Chondrocyte (in vitro differentiated cells): Measurements from ENCODE around the gene HJV. TPM values are rescaled to one million over a fixed set of nuclear protein-coding genes. Genes with fewer than 3 reads are reported as not detected.
A peak's percentile ranks its signal among the peaks of the same experiment; 100 is the strongest.

Source experiments
- DNase-seq: peaks from one replicate; pipeline ENCODE4 v3.0.0; 2021; ENCODE audit warnings: mixed read lengths, low spot score
- H3K27ac Mint-ChIP-seq: one replicate; pipeline ENCODE4 v1.8.0; 2021; ENCODE audit warnings: mild to moderate bottlenecking, moderate library complexity, mixed read lengths; ENCODE audit not compliant: unreplicated experiment
- H3K27me3 Mint-ChIP-seq: 2 replicates; pipeline ENCODE4 v1.8.0; 2021; ENCODE audit warnings: low read depth, mixed read lengths
- H3K36me3 Mint-ChIP-seq: 2 replicates; pipeline ENCODE4 v1.8.0; 2021; ENCODE audit warnings: low read depth, mixed read lengths
- H3K4me1 Mint-ChIP-seq: 2 replicates; pipeline ENCODE4 v1.8.0; 2021; ENCODE audit warnings: low read depth, mild to moderate bottlenecking, mixed read lengths
- H3K4me3 Mint-ChIP-seq: one replicate; pipeline ENCODE4 v1.8.0; 2021; ENCODE audit warnings: mild to moderate bottlenecking, moderate library complexity, mixed read lengths; ENCODE audit not compliant: unreplicated experiment
- H3K9me3 Mint-ChIP-seq: 2 replicates; pipeline ENCODE4 v1.8.0; 2021; ENCODE audit warnings: low read depth, mixed read lengths
- CTCF ChIP-seq: fragments of 200-600 bp; sonication (generic); IDR thresholded peaks from 2 replicates; pipeline ENCODE4 v1.5.0; 2021; ENCODE audit warnings: antibody characterized with exemption, mild to moderate bottlenecking, moderate library complexity
- total RNA-seq: library from RNA; stranded (reverse); gene quantifications from 3 replicates; pipeline ENCODE4 v1.2.1, GENCODE V29; 2021

HJV gene
- total RNA-seq, 1 donor from 2014 or later = not detected

DNA sequence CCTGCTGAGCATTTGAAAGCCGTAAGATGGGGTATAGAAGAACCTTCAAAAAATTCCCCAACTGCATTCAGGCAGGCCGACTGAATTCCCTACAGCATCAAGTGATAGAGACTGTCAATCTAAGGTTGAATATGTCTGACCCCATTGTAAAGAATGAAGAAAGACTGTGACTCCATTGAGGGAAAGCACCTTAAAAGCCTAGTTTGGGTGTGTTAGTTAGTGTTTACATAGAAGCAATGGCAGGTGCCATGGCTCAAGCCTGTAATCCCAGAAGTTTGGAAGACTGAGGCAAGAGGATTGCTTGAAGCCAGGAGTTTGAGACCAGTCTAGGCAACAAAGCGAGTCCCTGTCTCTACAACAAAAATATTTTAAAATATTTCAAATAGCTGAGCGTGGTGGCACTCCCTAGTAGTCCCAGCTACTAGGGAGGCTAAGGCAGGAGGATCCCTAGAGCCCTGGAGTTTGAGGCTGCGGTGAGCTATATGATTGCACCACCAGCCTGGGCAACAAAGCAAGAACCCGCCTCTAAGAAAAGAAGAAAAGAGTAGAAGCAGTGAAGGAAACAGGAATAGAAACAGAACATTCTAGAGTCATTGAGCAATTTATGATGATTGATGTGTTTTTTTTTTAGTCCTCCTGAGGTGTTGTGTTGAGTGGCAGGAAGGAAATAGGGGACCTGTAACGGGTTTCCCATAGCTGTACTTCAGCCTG lies 41.6 kb downstream of the HJV start:
- no peaks in the 10 kb centered on the region for H3K36me3 Mint-ChIP-seq
- peaks cover 7% of the 10 kb centered on the region for H3K4me1 Mint-ChIP-seq
- no peak overlapping the region for H3K4me3 Mint-ChIP-seq
- H3K27ac Mint-ChIP-seq = no peak overlapping the region
- no peak for DNase-seq
- H3K9me3 Mint-ChIP-seq = no peaks in the 10 kb centered on the region
- no peaks in the 10 kb centered on the region for H3K27me3 Mint-ChIP-seq
- TF ChIP-seq CTCF = no peak

DNA sequence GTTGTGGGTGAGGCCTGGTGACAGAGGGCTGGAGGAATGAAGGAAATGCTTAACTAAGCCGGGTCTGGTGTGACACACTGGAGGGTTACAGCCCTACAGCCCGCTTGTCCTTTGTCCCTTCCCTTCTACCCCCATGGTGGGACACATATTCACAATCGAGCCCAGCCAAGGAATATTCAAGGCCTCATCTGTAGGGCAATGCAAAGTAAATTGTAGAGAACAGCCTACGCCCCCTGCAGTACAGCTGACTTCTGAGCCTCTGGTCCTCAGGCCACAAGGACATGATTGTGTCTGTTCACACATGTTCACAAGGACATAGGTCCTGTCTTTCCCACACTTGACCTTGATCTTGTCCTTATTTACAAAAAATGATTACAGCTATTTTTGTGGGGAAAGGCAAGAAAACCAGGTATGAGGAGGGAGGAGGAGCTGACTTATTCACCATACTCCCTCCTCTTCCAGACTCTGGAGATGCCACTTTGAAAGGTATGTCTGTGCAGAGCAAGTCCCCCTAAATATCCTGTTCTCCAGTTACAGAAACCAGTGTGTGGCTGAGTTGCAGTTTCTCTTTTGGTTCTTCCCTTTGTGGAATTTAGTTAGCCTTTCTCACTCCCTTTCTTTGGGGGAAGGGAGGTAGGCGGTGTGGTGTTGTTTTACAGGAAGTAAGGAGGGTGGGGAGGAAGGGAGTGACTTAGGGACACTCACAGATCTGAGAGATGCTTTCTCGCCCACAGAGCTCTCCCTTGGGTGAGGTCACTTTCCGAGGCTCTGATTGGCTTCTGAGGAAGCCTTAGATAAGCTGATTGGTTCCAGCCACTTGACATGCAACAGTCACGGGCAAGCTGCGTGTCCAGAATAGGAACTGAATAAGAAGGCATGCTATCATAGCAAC lies 42.4 kb downstream of the HJV start:
- no peaks in the 10 kb centered on the region for H3K36me3 Mint-ChIP-seq
- DNase-seq = no peak
- H3K27ac Mint-ChIP-seq = no peak overlapping the region
- no peak overlapping the region for H3K4me3 Mint-ChIP-seq
- no peaks in the 10 kb centered on the region for H3K27me3 Mint-ChIP-seq
- peak; percentile 76 for TF ChIP-seq CTCF
- H3K4me1 Mint-ChIP-seq = peaks cover 3% of the 10 kb centered on the region
- no peaks in the 10 kb centered on the region for H3K9me3 Mint-ChIP-seq

DNA sequence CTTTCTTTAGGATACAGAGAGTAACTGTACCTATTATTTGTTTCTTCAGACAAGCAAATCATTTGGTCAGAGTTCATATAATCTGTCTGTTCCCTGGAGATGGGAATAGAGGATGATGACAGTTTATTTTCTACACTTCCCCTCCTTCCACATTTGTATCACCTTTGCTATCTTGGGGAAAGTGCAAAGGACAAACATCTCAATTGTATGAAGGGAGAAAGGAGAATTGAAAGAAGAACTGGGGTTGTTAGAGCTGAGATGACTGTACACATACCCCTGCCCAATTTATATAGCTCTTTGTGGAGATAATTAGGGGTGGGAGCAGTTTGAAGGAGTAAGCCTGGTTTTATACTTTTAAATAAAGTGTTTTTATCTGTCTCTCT lies 43.1 kb downstream of the HJV start:
- H3K4me1 Mint-ChIP-seq = peaks cover 1% of the 10 kb centered on the region
- H3K27me3 Mint-ChIP-seq = no peaks in the 10 kb centered on the region
- H3K4me3 Mint-ChIP-seq = no peak overlapping the region
- H3K9me3 Mint-ChIP-seq = no peaks in the 10 kb centered on the region
- H3K36me3 Mint-ChIP-seq = no peaks in the 10 kb centered on the region
- no peak overlapping the region for H3K27ac Mint-ChIP-seq
- TF ChIP-seq CTCF = no peak
- DNase-seq = no peak

- no peak overlapping the region for H3K27ac Mint-ChIP-seq
- no peaks in the 10 kb centered on the region for H3K27me3 Mint-ChIP-seq
- TF ChIP-seq CTCF = peak; percentile 93
- DNase-seq = no peak
- no peaks in the 10 kb centered on the region for H3K9me3 Mint-ChIP-seq
- H3K36me3 Mint-ChIP-seq = no peaks in the 10 kb centered on the region
- H3K4me1 Mint-ChIP-seq = no peaks in the 10 kb centered on the region
- H3K4me3 Mint-ChIP-seq = no peak overlapping the region
Observed at GRCh38 chr1:145977486-145978470, 43.8 kb downstream of the HJV start.
